H1 (cell line): ENCODE measurements around the gene HSD11B1. TPM values are rescaled to one million over a fixed set of nuclear protein-coding genes. Genes with fewer than 3 reads are reported as not detected.

Experiments used
- CREB1 ChIP-seq: IDR thresholded peaks from 2 replicates; pipeline ENCODE4 v1.6.1; 2012; ENCODE audit warnings: inconsistent platforms
- GABPA ChIP-seq: IDR thresholded peaks from 2 replicates; pipeline ENCODE4 v1.6.1; 2011; ENCODE audit warnings: mild to moderate bottlenecking, low read length, moderate library complexity, borderline replicate concordance; ENCODE audit not compliant: insufficient read depth
- JUND ChIP-seq: IDR thresholded peaks from 2 replicates; pipeline ENCODE4 v1.6.1; 2011; ENCODE audit warnings: mild to moderate bottlenecking, improper control_type of control experiment, low read length
- SIN3A ChIP-seq, 2 experiments: IDR thresholded peaks in 1 of 2; conservative IDR thresholded peaks in 1 of 2; 2 replicates each; pipeline ENCODE4 v1.6.1; 2011 to 2012; ENCODE audit warnings: low read length in 2 of 2, improper control_type of control experiment in 1 of 2, low read depth in 1 of 2, mild to moderate bottlenecking in 1 of 2
- TCF12 ChIP-seq: IDR thresholded peaks from 2 replicates; pipeline ENCODE4 v1.6.1; 2011; ENCODE audit warnings: low read depth, mild to moderate bottlenecking, low read length
- polyA plus RNA-seq, 7 experiments: library from polyadenylated mRNA; depleted of rRNA in 3 of 7; stranded (reverse) in 5 of 7; unstranded in 2 of 7; fragments of >200 nt in 5 of 7; fragments of 200-250 nt in 2 of 7; gene quantifications; 1 replicate in 5 of 7; 2 replicates in 1 of 7; 4 replicates in 1 of 7; pipeline versions ENCODE4 v1.2.1 to v1.2.3, GENCODE V29; 2011 to 2013; ENCODE audit warnings: missing spikeins in 2 of 7, mixed read lengths in 2 of 7
- total RNA-seq: library from RNA; stranded (reverse); fragmentation: NEBNext Ultra II Directional; extraction: Animal tissue kit (Norgen Biotek cat#: 25700); gene quantifications from 2 replicates; pipeline ENCODE4 v1.2.1, GENCODE V29; 2021
- TF ChIP-seq, protein P1 (sequence below): IDR thresholded peaks from 2 replicates; pipeline ENCODE4 v1.6.1; 2011; ENCODE audit warnings: low read depth, mild to moderate bottlenecking, low read length; ENCODE audit not compliant: insufficient read depth

Gene HSD11B1
- total and polyA plus RNA-seq, 2 of the 8 experiments (the other 6 are each of a cell fraction or from before 2014, with no cell fraction given), result not detected

DNA sequence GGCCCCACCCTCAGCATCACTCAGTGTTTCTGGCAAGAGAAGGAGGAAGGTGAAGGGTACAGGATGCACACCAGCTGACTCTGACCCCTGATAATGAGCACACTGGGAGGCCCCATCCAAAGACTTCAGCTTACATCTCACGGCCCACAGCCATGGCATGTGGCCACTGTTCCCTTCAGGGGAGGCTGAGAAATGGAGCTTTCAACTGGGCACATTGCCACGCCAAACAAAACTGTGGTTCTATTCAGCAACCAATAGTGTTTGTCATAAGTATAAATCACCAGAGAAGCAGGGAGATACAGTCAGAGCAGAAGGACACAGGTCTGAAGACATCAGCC lies 38.5 kb downstream of the HSD11B1 start (continued):
- TF ChIP-seq GABPA, result no peak
- TF ChIP-seq CREB1, result no peak
- TF ChIP-seq, protein P1, sequence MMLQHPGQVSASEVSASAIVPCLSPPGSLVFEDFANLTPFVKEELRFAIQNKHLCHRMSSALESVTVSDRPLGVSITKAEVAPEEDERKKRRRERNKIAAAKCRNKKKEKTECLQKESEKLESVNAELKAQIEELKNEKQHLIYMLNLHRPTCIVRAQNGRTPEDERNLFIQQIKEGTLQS, result no peak
- no peak for TF ChIP-seq SIN3A (conservative IDR thresholded peaks at IDR 0.05 in 1 of 2, IDR thresholded peaks at IDR 0.05 in 1 of 2; ENCODE audit: low read depth in 1 of 2, low read length in 2 of 2)
- no peak for TF ChIP-seq JUND
- TF ChIP-seq TCF12, result no peak
